ENCODE measurements around the gene AP1G2.
"Not testable (repeated sequence)": the region's sequence is repeated elsewhere in the genome, so short reads cannot be mapped to it uniquely, and the experiment has no call there.

The AP1G2 gene

DNA sequence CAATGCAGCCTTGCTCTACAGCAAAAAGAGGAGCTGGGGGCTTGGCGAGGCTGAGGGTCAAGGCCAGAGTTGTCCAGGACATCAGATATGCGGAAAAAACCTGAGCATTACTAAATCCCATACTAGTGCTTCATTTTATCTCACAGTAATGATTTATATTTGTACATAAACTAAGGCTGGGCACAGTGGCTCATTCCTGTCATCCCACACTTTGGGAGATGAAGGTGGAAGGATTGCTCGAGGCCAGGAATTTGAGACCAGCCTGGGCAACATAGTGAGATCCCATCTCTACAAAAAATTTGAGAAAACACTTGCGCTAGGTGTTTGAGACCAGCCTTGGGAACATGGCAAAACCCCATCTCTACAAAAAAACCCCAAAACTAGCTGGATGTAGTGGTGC is 22.6 kb upstream of the AP1G2 start:
- DNase-seq: no peak

DNA sequence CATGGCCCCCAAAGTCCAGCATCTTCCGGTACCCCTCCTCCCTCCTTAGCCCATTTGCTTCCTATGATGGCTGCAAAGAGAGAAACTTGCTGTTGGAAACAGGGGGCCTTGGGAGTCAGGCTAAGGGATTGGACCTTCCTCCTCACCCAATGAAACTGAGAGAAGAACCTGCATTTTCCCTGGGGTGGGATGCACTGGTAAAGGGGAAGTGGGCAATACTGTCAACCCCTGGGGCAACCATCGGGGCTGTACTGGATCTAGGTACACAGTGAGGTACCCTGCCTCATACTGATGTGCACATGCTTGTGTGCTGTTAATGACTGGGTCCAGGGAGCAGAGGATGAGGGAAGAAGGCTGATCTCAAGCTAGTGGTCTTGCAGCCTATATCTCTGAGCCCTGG is 22.0 kb upstream of the AP1G2 start:
- DNase-seq: no peak

GRCh38 chr14:23588884-23589598 is 21.4 kb upstream of the AP1G2 start:
- peak; percentile 72 for DNase-seq

GRCh38 chr14:23584527-23585203 is 17.1 kb upstream of the AP1G2 start:
- not testable (repeated sequence) for DNase-seq

DNA sequence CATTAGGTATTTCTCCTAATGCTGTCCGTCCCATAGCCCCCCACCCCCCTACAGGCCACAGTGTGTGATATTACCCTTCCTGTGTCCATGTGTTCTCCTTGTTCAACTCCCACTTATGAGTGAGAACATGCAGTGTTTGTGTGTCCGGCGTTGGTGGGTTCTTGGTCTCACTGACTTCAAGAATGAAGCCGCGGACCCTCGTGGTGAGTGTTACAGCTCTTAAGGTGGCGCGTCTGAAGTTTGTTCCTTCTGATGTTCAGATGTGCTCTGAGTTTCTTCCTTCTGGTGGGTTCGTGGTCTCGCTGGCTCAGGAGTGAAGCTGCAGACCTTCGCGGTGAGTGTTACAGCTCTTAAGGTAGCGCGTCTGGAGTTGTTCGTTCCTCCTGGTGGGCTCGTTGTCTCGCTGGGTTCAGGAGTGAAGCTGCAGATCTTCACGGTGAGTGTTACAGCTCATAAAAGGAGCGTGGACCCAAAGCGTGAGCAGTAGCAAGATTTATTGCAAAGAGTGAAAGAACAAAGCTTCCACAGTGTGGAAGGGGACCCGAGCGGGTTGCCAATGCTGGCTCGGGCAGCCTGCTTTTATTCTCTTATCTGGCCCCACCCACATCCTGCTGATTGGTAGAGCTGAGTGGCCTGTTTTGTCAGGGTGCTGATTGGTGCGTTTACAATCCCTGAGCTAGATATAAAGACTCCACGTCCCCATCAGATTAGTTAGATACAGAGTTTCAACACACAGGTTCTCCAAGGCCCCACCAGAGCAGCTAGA is 16.4 kb upstream of the AP1G2 start:
- not testable (repeated sequence) for DNase-seq

- DNase-seq: no peak
Observed at GRCh38 chr14:23582906-23583760, 15.5 kb upstream of the AP1G2 start.

GRCh38 chr14:23580948-23581281 is 13.3 kb upstream of the AP1G2 start:
- no peak for DNase-seq

GRCh38 chr14:23580152-23580926 is 12.7 kb upstream of the AP1G2 start:
- no peak for DNase-seq

GRCh38 chr14:23579739-23580138 is 12.1 kb upstream of the AP1G2 start:
- no peak for DNase-seq

DNA sequence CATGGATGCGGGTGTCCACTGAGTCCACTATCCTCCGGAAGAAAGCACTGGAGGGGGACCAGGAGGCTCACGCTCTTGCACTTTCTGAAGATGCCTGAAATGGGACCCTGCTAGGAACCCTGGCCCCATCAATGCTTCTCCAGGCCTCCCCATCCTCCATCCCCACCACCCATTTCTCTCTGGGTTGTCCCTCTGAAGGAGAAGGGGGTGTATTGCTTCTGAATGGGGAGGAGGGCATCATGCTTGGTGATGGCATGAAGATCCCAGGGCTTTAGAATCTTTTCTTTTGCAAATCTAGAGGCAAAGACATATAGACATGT is 11.7 kb upstream of the AP1G2 start:
- no peak for DNase-seq

DNA sequence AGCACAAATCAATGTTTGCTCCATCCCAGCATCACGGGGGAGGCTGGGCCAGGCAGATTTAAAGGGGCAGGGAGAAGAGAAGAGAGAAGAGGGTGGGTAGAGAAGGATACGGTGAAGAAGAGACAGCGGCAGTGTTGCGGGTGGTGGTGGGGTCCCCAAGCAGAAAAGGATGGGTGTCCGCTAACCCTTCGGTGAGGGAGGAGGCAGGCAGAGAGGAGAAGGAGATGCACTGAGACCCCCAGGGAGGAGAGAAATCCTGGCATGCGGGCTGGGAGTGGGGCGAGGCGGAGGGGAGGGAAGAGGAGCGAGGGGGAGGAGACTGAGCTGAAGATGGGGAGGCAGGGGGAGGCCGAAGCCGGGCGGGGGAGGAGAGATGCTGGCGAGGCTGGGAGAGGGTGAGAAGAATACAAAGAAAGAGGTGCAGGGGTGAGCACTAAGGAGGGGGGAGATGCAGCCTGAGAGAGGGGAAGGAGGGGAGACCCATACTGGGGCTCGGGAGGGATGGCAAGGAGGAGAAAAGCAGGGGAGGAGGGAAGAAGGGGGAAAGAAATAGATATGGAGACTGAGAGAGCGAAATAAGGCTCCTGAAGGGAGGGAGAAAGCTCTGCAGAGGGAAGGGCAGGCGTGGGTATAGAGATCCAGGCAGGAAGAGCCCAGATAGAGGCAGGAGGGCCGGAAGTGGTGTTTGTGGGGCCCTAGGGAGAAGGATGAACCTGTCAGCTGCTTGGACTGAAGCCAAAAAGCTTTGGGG is 11.1 kb upstream of the AP1G2 start, which contains the start of gene JPH4:
JPH4 (minus strand) TSS at position 231 of the 751 bp plus-strand sequence. CDS start 1,337 bp downstream, outside the sequence.
- DNase-seq: no peak

GRCh38 chr14:23577710-23578392 is 10.3 kb upstream of the AP1G2 start:
- DNase-seq: no peak

GRCh38 chr14:23577004-23577681 is 9.6 kb upstream of the AP1G2 start:
- DNase-seq: no peak

DNA sequence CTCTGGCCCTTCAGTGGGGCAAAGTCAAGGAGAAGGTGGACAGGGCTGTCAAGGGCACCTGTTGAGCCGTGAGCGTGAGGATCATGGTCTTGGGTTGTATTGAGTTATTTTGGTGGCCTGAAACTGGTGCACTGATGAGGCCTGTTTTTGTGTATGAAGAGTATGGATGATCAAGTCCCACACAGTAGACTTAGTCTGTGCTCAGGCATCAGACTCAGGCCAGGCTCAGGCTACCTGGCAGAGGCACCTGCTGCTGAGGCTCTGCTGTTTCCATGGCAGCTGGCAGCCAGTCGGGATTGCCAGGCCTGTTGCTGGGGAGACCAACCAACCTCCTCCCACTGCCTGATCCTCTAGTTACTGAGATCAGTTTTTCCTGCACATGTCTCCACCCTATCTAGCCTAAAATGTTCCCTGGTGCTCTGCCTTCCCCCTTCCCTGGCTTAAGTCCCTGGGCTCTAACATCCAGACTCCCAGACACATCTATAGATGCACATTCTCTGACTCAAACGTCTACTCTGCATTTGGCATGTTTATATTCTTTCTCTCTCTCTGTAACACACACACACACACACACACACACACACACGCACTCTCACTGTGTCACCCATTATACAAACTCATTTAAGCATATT is 5.9 kb upstream of the AP1G2 start:
- DNase-seq: no peak

- DNase-seq: no peak
Observed at GRCh38 chr14:23572836-23573235, 5.2 kb upstream of the AP1G2 start.

- no peak for DNase-seq
Observed at GRCh38 chr14:23572524-23572828, 4.9 kb upstream of the AP1G2 start.

GRCh38 chr14:23571701-23572523 is 4.3 kb upstream of the AP1G2 start:
- no peak for DNase-seq

GRCh38 chr14:23570806-23571483 is 3.4 kb upstream of the AP1G2 start:
- DNase-seq: no peak

Data from effector CD4-positive, alpha-beta T cell (primary cell).